DOHH2 (cell line): ENCODE results near the gene CPA5.

Source experiments
- H3F3A ChIP-seq: fragments of 200-600 bp; sonication (generic), shearing (Covaris generic); 2 replicates; pipeline ENCODE4 v1.6.0; 2016; ENCODE audit warnings: antibody characterized with exemption, mild to moderate bottlenecking; ENCODE audit not compliant: control insufficient read depth, insufficient read depth
- H3K27ac ChIP-seq: fragments of 200-600 bp; sonication (generic); 2 replicates; pipeline ENCODE4 v1.5.1; 2014; ENCODE audit warnings: low read depth, mild to moderate bottlenecking, low read length, moderate library complexity
- H3K27me3 ChIP-seq: fragments of 200-600 bp; sonication (generic); 2 replicates; pipeline ENCODE4 v1.6.1; 2014; ENCODE audit warnings: mild to moderate bottlenecking, low read length, mixed read lengths; ENCODE audit not compliant: control insufficient read depth
- H3K36me3 ChIP-seq: fragments of 200-600 bp; sonication (generic); 2 replicates; pipeline ENCODE4 v1.6.1; 2014; ENCODE audit warnings: mild to moderate bottlenecking, low read length, moderate library complexity, mixed read lengths; ENCODE audit not compliant: control insufficient read depth
- H3K4me1 ChIP-seq: fragments of 200-600 bp; sonication (generic); 2 replicates; pipeline ENCODE4 v1.6.1; 2014; ENCODE audit warnings: mild to moderate bottlenecking, low read length, mixed read lengths; ENCODE audit not compliant: control insufficient read depth
- H3K4me2 ChIP-seq: fragments of 200-600 bp; sonication (generic); 2 replicates; pipeline ENCODE4 v1.6.0; 2014; ENCODE audit warnings: mild to moderate bottlenecking, low read length, moderate library complexity
- H3K4me3 ChIP-seq: fragments of 200-600 bp; sonication (generic); 2 replicates; pipeline ENCODE4 v1.5.1; 2014; ENCODE audit warnings: mild to moderate bottlenecking, low read length, mixed read lengths
- H3K79me2 ChIP-seq: fragments of 200-600 bp; sonication (generic); 2 replicates; pipeline ENCODE4 v1.6.1; 2014; ENCODE audit warnings: mild to moderate bottlenecking, low read length, mixed read lengths; ENCODE audit not compliant: control insufficient read depth
- H3K9me2 ChIP-seq: fragments of 200-600 bp; sonication (generic); replicated peaks from 2 replicates; pipeline ENCODE4 v1.6.1; 2014; ENCODE audit warnings: mild to moderate bottlenecking, low read length, mixed read lengths; ENCODE audit not compliant: control insufficient read depth
- H3K9me3 ChIP-seq: fragments of 200-600 bp; sonication (generic); 2 replicates; pipeline ENCODE4 v1.6.1; 2014; ENCODE audit warnings: antibody characterized with exemption, low read length, mixed read lengths; ENCODE audit not compliant: control insufficient read depth, insufficient read depth
- H4K20me1 ChIP-seq: fragments of 200-600 bp; sonication (generic); 2 replicates; pipeline ENCODE4 v1.6.0; 2014; ENCODE audit warnings: low read depth, mild to moderate bottlenecking, antibody characterized with exemption, low read length, moderate library complexity; ENCODE audit not compliant: control insufficient read depth, insufficient read depth
- EZH2phosphoT487 ChIP-seq: fragments of 200-600 bp; sonication (generic); IDR thresholded peaks from 2 replicates; pipeline ENCODE4 v1.6.1; 2017; ENCODE audit warnings: borderline replicate concordance, mild to moderate bottlenecking, antibody characterized with exemption, low read length, moderate library complexity, mixed read lengths
- TF ChIP-seq, protein P1 (sequence below): fragments of 200-600 bp; sonication (generic); IDR thresholded peaks from one replicate; pipeline ENCODE4 v1.5.1; 2014; ENCODE audit warnings: antibody characterized with exemption, mild to moderate bottlenecking, low read depth, low read length; ENCODE audit not compliant: poor library complexity, severe bottlenecking

CPA5 gene, protein sequence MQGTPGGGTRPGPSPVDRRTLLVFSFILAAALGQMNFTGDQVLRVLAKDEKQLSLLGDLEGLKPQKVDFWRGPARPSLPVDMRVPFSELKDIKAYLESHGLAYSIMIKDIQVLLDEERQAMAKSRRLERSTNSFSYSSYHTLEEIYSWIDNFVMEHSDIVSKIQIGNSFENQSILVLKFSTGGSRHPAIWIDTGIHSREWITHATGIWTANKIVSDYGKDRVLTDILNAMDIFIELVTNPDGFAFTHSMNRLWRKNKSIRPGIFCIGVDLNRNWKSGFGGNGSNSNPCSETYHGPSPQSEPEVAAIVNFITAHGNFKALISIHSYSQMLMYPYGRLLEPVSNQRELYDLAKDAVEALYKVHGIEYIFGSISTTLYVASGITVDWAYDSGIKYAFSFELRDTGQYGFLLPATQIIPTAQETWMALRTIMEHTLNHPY

DNA sequence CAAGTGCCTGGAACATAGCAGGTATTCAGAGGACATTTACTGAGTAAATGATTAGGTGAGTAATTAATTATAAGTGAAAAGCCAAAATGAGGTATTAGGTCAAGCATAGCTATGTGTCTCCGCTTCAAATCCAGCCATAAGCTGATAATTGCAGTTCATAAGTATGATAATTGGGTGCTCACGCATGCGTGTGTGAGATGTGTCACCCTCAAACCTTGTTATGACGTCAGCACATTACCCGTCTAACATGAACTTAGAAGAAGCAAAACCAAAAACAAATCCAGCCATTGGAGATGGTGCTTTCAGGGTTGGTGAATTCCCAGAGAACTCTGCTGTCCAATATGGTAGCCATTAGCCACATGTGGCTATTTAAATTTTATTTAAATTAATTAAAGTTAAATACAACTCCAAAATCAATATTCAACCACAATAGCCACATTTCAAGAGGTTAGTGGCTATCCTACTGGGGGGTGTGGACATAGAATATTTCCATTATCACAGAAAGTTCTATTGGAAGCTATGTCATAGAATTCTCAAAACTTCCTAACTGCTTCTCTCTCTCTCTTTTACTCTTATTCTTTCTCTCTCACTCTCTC lies at the start of gene CPA5:
Gene CPA5 (plus strand): TSS at position 546 of the 596 bp plus-strand sequence. CDS start 1,670 bp downstream, outside the sequence.
- Histone ChIP-seq H3K4me1 (no peaks in the 10 kb centered on the region), H3K9me2 (no peaks in the 10 kb centered on the region), H3K79me2 (no peaks in the 10 kb centered on the region), H3K4me2 (no peak within 1 kb of the TSS), H3K27ac (no peak within 1 kb of the TSS), H3K4me3 (no peak within 1 kb of the TSS), H3K27me3 (peaks cover 2% of the 10 kb centered on the region; the same call in 1 of the 2 replicates), H3K9me3 (no peaks in the 10 kb centered on the region), H3F3A (no peaks in the 10 kb centered on the region), H4K20me1 (no peaks in the 10 kb centered on the region), H3K36me3 (no peaks in the 10 kb centered on the region)
- TF ChIP-seq EZH2phosphoT487: no peak
- TF ChIP-seq, protein P1, sequence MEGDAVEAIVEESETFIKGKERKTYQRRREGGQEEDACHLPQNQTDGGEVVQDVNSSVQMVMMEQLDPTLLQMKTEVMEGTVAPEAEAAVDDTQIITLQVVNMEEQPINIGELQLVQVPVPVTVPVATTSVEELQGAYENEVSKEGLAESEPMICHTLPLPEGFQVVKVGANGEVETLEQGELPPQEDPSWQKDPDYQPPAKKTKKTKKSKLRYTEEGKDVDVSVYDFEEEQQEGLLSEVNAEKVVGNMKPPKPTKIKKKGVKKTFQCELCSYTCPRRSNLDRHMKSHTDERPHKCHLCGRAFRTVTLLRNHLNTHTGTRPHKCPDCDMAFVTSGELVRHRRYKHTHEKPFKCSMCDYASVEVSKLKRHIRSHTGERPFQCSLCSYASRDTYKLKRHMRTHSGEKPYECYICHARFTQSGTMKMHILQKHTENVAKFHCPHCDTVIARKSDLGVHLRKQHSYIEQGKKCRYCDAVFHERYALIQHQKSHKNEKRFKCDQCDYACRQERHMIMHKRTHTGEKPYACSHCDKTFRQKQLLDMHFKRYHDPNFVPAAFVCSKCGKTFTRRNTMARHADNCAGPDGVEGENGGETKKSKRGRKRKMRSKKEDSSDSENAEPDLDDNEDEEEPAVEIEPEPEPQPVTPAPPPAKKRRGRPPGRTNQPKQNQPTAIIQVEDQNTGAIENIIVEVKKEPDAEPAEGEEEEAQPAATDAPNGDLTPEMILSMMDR: no peak

DNA sequence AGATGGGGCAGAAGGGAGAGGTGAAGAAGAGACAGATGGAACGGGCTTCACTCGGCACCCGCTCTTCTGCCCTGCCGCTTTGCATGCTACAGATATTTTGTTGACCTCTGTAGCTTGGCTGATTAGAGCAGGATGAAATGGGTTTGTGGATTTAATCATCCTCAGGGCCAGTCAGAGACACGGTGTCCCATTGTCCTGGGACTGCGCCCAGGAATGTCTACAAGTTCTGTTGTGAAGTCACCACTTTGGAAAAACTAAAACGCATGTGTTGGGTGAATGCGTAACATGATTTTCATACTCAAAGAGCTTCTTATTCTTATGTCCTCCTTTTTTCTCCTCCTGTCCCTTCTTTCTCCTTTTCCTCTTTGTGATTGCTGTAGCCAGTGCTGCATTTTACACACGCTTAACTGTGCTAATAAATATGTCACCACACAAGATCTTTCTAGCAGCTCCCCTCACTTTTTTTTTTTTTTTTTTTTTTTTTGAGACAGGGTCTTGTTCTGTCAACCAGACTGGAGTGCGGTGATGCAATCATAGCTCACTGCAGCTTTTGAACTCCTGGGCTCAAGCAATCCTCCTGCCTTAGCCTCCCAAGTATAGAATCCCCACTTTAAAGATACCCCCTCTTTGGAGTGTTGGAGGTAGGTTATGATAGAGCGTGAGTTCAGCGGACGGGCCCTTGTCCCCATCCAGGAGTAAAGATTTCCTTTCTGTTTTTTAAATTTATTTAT lies 48.2 kb upstream of the CPA5 start:
- TF ChIP-seq, protein P1: no peak
- no peak for TF ChIP-seq EZH2phosphoT487
- Histone ChIP-seq H3K27me3 (peaks cover 2% of the 10 kb centered on the region; the same call in 1 of the 2 replicates), H3F3A (no peaks in the 10 kb centered on the region), H3K9me3 (no peaks in the 10 kb centered on the region), H3K9me2 (no peaks in the 10 kb centered on the region), H3K36me3 (no peaks in the 10 kb centered on the region), H3K4me1 (no peaks in the 10 kb centered on the region), H3K4me3 (no peak overlapping the region), H3K79me2 (no peaks in the 10 kb centered on the region), H3K27ac (no peak overlapping the region), H4K20me1 (no peaks in the 10 kb centered on the region), H3K4me2 (no peak overlapping the region)

DNA sequence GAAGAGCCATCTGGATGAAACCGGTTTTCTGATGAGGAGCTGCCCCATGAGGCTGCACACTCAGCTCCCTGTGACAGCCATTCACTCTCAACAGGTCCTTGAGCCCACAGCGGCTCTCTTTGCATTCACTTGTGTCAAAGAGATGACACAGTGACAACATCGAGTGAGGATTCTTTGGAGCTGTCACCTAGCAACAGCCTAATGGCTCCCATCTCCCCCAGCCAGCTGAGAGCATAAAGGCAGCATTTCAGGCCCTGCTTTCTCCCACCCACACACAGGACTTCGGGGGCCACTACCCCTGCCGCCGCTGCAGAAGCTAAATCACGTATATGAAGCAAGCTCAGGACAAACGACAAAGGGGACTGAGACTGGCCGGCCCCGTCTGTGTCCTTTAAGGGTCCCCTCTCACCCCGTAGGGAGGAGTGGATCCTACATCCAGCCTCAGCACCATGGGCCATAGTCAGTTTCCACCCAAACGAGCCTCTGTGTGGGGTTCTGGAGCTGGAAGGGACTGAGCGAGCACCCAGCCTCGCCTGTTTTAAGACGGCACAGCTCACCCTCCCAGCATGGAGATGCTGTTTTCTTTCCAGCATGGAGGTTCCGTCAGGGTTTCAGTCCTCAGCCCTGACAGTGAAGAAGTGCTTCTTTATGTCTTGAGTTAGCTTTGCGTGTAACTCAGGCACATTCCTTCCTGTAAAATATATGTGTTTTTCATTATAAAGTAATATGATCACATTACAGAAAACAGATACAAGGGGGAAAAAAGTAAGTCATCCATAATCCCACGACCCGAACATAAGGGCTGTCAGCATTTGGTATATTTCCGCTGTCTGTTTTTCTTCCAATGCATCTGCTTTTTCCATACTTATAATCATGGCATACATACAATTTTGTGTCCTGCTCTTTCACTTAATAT lies 46.7 kb upstream of the CPA5 start:
- Histone ChIP-seq H3K9me3 (no peaks in the 10 kb centered on the region), H3K4me2 (no peak overlapping the region), H3K79me2 (no peaks in the 10 kb centered on the region), H3K27me3 (peaks cover 2% of the 10 kb centered on the region; the same call in 1 of the 2 replicates), H3K9me2 (no peaks in the 10 kb centered on the region), H3K36me3 (no peaks in the 10 kb centered on the region), H3K4me3 (no peak overlapping the region), H3K27ac (no peak overlapping the region), H3K4me1 (no peaks in the 10 kb centered on the region), H4K20me1 (no peaks in the 10 kb centered on the region), H3F3A (no peaks in the 10 kb centered on the region)
- TF ChIP-seq EZH2phosphoT487: no peak
- TF ChIP-seq, protein P1: no peak
